ENCODE data around the gene NOC2L.

NOC2L gene

DNA sequence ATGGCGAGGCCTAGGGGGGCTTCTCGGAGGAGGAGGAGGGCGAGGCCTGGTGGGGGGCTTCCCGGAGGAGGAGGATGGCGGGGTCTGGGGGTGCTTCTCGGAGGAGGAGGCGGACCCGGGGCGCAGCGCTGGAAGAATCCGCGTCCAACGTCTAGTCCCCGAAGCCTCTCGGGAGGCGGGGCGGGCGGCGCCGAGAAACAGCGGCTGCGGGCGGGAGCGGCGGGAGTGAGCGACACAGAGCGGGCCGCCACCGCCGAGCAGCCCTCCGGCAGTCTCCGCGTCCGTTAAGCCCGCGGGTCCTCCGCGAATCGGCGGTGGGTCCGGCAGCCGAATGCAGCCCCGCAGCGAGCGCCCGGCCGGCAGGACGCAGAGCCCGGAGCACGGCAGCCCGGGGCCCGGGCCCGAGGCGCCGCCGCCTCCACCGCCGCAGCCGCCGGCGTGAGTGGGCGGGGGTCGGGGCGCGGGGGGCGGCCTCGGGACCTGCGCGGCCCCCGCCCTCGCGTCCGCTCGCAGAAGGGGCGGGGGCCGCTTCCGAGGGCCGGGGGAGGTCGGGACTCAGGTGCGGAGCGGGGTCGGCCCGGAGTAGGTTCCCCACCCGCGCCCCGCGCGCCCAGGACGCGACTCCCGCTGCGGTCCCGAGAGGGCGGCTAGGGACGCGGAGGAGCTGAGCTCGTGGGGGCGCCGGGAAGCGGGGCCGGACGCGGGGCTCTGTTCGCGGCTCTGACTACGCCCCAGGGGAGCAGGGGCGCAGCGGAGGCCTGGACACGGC lies 1.5 kb upstream of the NOC2L start, which contains the start of gene KLHL17:
Gene KLHL17 (plus strand): TSS at position 222 of the 769 bp plus-strand sequence. CDS start 110 bp downstream, at position 332.
- DNase-seq (ENCODE audit: low read depth in 1 of 2, low spot score in 1 of 2): peak in 1 of 2 experiments; percentile 80
- Histone ChIP-seq H3K4me3 (replicated peaks; ENCODE audit: insufficient read depth, low read length) (peak within 1 kb of the TSS; percentile 64), H3K27ac (replicated peaks) (no peak within 1 kb of the TSS), H3K27me3 (ENCODE audit: insufficient read depth, poor library complexity, severe bottlenecking) (no peaks in the 10 kb centered on the region)
- TF ChIP-seq, protein P1, sequence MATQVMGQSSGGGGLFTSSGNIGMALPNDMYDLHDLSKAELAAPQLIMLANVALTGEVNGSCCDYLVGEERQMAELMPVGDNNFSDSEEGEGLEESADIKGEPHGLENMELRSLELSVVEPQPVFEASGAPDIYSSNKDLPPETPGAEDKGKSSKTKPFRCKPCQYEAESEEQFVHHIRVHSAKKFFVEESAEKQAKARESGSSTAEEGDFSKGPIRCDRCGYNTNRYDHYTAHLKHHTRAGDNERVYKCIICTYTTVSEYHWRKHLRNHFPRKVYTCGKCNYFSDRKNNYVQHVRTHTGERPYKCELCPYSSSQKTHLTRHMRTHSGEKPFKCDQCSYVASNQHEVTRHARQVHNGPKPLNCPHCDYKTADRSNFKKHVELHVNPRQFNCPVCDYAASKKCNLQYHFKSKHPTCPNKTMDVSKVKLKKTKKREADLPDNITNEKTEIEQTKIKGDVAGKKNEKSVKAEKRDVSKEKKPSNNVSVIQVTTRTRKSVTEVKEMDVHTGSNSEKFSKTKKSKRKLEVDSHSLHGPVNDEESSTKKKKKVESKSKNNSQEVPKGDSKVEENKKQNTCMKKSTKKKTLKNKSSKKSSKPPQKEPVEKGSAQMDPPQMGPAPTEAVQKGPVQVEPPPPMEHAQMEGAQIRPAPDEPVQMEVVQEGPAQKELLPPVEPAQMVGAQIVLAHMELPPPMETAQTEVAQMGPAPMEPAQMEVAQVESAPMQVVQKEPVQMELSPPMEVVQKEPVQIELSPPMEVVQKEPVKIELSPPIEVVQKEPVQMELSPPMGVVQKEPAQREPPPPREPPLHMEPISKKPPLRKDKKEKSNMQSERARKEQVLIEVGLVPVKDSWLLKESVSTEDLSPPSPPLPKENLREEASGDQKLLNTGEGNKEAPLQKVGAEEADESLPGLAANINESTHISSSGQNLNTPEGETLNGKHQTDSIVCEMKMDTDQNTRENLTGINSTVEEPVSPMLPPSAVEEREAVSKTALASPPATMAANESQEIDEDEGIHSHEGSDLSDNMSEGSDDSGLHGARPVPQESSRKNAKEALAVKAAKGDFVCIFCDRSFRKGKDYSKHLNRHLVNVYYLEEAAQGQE (IDR thresholded peaks at IDR 0.05; ENCODE audit: insufficient replicate concordance, low read depth): no peak
- no peak for TF ChIP-seq POLR2AphosphoS5 (IDR thresholded peaks at IDR 0.05; ENCODE audit: low read depth)
- no peak for TF ChIP-seq GABPA (IDR thresholded peaks at IDR 0.05; ENCODE audit: low read depth)
- TF ChIP-seq SPI1 (IDR thresholded peaks at IDR 0.05; ENCODE audit: borderline replicate concordance, low read depth): no peak
- no peak for TF ChIP-seq CTCF (IDR thresholded peaks at IDR 0.05; ENCODE audit: insufficient read depth, low read length)

DNA sequence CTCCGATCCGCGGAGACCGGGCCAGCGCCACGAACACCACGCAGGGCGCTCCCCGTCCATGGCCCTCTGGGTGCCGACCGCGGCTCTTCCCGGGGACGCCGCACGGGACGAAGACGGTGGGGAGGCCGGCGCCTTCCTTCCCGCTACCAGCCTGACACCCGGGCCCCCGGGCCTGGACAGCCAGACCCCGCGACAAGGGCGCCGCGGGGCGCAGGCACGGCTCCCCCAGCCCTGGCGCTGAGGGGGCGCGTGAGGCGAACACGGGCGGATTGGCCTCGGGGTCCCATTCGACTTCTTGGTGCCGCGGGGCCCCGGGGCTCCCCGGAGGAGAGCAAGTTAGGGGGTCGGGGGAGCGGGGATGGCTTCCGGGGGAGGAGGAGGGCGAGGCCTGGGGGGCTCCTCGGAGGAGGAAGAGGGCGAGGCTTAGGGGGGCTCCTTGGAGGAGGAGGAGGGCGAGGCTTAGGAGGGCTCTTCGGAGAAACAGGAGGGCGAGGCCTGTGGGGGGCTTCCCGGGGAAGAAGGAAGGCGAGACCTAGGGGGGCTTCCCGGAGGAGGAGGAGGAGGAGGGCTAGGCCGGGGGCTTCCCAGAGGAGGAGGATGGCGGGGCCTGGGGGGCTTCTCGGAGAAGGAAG lies 791 bp upstream of the NOC2L start:
- H3K4me3 ChIP-seq (replicated peaks; ENCODE audit: insufficient read depth, low read length): peak overlapping the region; percentile 64
- H3K27ac ChIP-seq (replicated peaks): no peak overlapping the region
- DNase-seq (ENCODE audit: low read depth in 1 of 2, low spot score in 1 of 2): no peak

More for the DNA sequence above, 791 bp upstream of the NOC2L start:
- H3K27me3 ChIP-seq (ENCODE audit: insufficient read depth, poor library complexity, severe bottlenecking): no peaks in the 10 kb centered on the region
- TF ChIP-seq, protein P1 (IDR thresholded peaks at IDR 0.05; ENCODE audit: insufficient replicate concordance, low read depth): no peak
- no peak for TF ChIP-seq SPI1 (IDR thresholded peaks at IDR 0.05; ENCODE audit: borderline replicate concordance, low read depth)
- TF ChIP-seq GABPA (IDR thresholded peaks at IDR 0.05; ENCODE audit: low read depth): no peak
- TF ChIP-seq CTCF (IDR thresholded peaks at IDR 0.05; ENCODE audit: insufficient read depth, low read length): no peak
- TF ChIP-seq POLR2AphosphoS5 (IDR thresholded peaks at IDR 0.05; ENCODE audit: low read depth): no peak
